Bronchial epithelial cell (primary cell): Measurements from ENCODE around the gene BANK1. TPM values are rescaled to one million over a fixed set of nuclear protein-coding genes. Genes with fewer than 3 reads are reported as not detected.

Experiments used
- DNase-seq: peaks from one replicate; pipeline ENCODE4 v3.0.0-alpha.2; 2010; ENCODE audit warnings: low read depth
- FAIRE-seq: peaks from 2 replicates; lab custom pipeline; 2011; peaks lifted over from hg19 to GRCh38; lab: Jason Lieb, UNC
- H3K27me3 ChIP-seq: 2 replicates; pipeline ENCODE4 v1.5.1; 2011; ENCODE audit warnings: low read length; ENCODE audit not compliant: control insufficient read depth, insufficient read depth
- H3K36me3 ChIP-seq: 2 replicates; pipeline ENCODE4 v1.5.1; 2011; ENCODE audit warnings: low read length; ENCODE audit not compliant: control insufficient read depth, insufficient read depth
- H3K4me3 ChIP-seq: 2 replicates; pipeline ENCODE4 v1.5.1; 2011; ENCODE audit warnings: mild to moderate bottlenecking, low read depth, low read length, control low read depth
- CTCF ChIP-seq: IDR thresholded peaks from 2 replicates; pipeline ENCODE4 v1.5.1; 2011; ENCODE audit warnings: mild to moderate bottlenecking, moderate library complexity, low read length, control low read depth, inconsistent platforms; ENCODE audit not compliant: insufficient read depth, severe bottlenecking
- total RNA-seq: library from RNA; depleted of rRNA; stranded (reverse); fragments of >200 nt; gene quantifications from 2 replicates; pipeline ENCODE4 v1.2.1, GENCODE V29; 2014

The BANK1 gene
- total RNA-seq, 1 donor from 2014 or later, result 0.26 TPM

DNA sequence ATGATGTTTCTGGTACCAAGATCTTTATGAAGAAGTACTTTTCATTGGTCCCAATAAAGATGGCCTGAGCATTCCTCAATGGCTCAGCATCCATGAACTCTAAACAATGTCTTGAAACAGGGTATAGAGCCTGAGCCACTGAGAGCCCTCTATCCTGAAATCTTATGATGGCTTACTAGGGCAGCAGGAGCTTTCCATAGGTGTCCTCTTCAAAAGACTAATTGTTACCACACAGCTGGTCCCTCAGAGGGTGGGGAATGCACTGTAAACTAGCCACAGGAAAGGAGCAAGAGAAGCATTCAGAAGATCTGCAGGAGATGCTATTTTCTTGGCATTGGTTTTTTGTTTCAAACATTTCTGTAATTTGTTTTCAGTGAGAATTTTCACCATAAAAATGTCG lies 5.6 kb upstream of the BANK1 start:
- Histone ChIP-seq H3K27me3 (no peaks in the 10 kb centered on the region), H3K4me3 (no peak overlapping the region), H3K36me3 (no peaks in the 10 kb centered on the region)
- DNase-seq, result no peak
- FAIRE-seq, result no peak
- no peak for TF ChIP-seq CTCF

DNA sequence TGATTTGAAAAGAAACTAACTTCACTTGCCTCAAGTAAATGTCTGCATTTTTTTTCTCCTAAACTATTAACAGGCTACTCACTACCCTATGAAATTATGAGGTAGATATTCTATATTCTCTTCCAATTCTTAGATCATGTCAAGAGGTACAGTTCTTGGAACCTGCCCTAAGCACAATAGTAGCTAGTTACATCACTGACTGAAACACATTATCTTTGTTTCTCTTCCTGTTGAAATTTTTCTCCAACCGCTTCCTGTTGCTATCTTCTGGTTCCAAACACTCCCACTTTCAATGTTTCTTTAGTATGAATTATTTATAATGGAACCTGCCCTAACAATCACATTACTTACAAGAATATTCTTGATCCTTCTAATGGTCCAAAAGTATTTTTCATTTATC lies 5.0 kb upstream of the BANK1 start:
- no peak for TF ChIP-seq CTCF
- Histone ChIP-seq H3K36me3 (no peaks in the 10 kb centered on the region), H3K27me3 (no peaks in the 10 kb centered on the region), H3K4me3 (no peak overlapping the region)
- DNase-seq (no peak), FAIRE-seq (no peak)

- Histone ChIP-seq H3K4me3 (no peak overlapping the region), H3K36me3 (no peaks in the 10 kb centered on the region), H3K27me3 (no peaks in the 10 kb centered on the region)
- TF ChIP-seq CTCF, result no peak
- DNase-seq (no peak), FAIRE-seq (no peak)
These were observed 2.7 kb upstream of the BANK1 start for GRCh38 chr4:101787701-101788316.

DNA sequence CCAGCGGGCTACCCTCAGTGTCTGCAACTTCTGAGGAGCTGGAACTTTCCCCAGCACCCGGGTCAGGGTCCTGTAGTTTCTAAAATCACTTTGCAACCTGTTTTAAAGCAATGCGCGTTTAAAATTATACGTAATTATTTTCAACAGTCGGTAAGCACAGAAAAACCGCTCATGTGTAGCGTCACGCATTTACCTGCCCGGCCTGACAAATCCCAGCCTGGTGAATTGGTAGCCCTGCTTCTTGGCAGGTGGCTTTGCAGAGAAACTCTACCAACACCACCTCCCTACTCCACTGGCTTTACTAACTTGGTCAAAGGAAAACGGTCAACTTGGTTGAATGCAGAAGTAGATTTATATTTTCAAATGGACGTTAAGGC lies 640 bp downstream of the BANK1 start:
- TF ChIP-seq CTCF, result no peak
- H3K4me3 ChIP-seq, result peak overlapping the region; percentile 48

DNA sequence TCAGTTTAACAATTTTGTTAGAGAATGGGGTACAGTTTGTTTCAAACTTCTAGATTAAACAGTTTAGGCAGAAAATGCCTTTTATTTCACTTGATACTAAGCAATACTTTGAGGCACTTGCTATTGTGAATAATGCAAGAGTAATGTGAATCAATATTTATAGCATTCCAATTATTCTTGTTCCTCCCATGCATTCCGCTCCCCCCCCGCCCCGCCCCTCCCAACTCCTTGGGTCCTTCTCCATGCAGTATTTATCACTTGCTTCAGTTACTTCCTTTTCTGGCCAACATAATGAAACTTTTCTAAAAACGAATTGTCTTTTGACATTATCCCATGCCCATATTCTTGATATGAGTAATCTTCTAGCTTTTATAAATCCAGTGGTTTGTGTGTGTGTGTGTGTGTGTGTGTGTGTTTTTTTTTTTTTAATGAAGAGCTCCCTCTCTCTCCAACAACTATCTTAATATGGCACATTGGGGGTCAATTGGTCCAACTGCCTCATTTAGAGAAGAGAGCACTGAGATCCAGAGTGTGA lies 1.6 kb downstream of the BANK1 start:
- TF ChIP-seq CTCF, result no peak
- no peaks in the 10 kb centered on the region for H3K36me3 ChIP-seq
- FAIRE-seq (no peak), DNase-seq (no peak)
- H3K27me3 ChIP-seq, result no peaks in the 10 kb centered on the region
- no peak overlapping the region for H3K4me3 ChIP-seq

More for the DNA sequence above, 640 bp downstream of the BANK1 start:
- H3K36me3 ChIP-seq, result no peaks in the 10 kb centered on the region
- no peaks in the 10 kb centered on the region for H3K27me3 ChIP-seq
- DNase-seq, result peak; percentile 17
- no peak for FAIRE-seq

DNA sequence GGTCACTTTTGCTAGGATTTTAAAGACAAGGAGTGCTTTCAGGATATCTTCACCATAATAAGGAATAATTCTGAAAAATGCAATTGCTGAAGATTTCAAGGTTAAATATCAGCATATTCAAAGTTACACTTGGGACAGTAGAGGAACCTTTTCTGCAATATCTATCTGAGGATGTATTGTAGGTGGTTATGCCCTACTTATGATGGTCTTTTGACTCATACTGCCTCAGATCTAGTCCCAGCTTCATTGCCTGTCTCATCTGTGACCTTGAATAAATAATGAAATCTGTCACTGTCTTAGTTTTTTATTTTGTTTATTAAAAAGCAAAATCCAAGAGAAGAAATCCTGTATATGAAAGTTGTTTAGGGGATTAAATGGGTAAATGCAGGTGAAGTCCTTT lies 2.9 kb downstream of the BANK1 start:
- H3K4me3 ChIP-seq, result no peak overlapping the region
- H3K27me3 ChIP-seq, result no peaks in the 10 kb centered on the region
- no peaks in the 10 kb centered on the region for H3K36me3 ChIP-seq
- FAIRE-seq (no peak), DNase-seq (no peak)
- TF ChIP-seq CTCF, result no peak
